Gastroesophageal sphincter (tissue), 3 donors: ENCODE results near the gene KLF7.

ENCODE experiments used
- CTCF ChIP-seq, 4 experiments: fragments of 200-600 bp in 2 of 4; fragments of 450-650 bp in 2 of 4; sonication (generic) in 1 of 4; IDR thresholded peaks; one replicate each; pipeline ENCODE4 v1.5.1; 2017 to 2019; ENCODE audit warnings: antibody characterized with exemption in 4 of 4, mild to moderate bottlenecking in 2 of 4, moderate library complexity in 2 of 4
- EP300 ChIP-seq: sonication (generic); formaldehyde crosslinking; IDR thresholded peaks from one replicate; pipeline ENCODE4 v1.6.1; 2017; ENCODE audit warnings: antibody characterized with exemption, mild to moderate bottlenecking
- POLR2A ChIP-seq, 2 donors: fragments of 450-650 bp; IDR thresholded peaks; one replicate each; pipeline ENCODE4 v1.6.1; 2017; ENCODE audit warnings: antibody characterized with exemption in 2 of 2, mild to moderate bottlenecking in 2 of 2, moderate library complexity in 1 of 2
- POLR2AphosphoS5 ChIP-seq: sonication (generic); formaldehyde crosslinking; IDR thresholded peaks from one replicate; pipeline ENCODE4 v1.6.1; 2017; ENCODE audit warnings: antibody characterized with exemption

GRCh38 chr2:207078186-207078798, 87.5 kb downstream of the KLF7 start:
- no peak for TF ChIP-seq CTCF (IDR thresholded peaks at IDR 0.05)
- TF ChIP-seq EP300 = no peak
- TF ChIP-seq POLR2A (IDR thresholded peaks at IDR 0.05) = no peak
- no peak for TF ChIP-seq POLR2AphosphoS5
